GM23338 (cell line): Measurements from ENCODE around the gene MIEN1. TPM values are rescaled to one million over a fixed set of nuclear protein-coding genes. Genes with fewer than 3 reads are reported as not detected.

Source experiments
- EZH2 ChIP-seq: fragments of 200-600 bp; sonication (generic); IDR thresholded peaks from one replicate; pipeline ENCODE4 v1.8.0; 2017; ENCODE audit warnings: antibody characterized with exemption, mild to moderate bottlenecking, low read depth; ENCODE audit not compliant: unreplicated experiment
- POLR2AphosphoS5 ChIP-seq: IDR thresholded peaks from 2 replicates; pipeline ENCODE4 v1.6.1; 2016; ENCODE audit warnings: antibody characterized with exemption, low read depth
- microRNA-seq: library from miRNA; unstranded; fragments of <30 nt; microRNA quantifications from one replicate; pipeline ENCODE4, GENCODE V29; 2017
- polyA plus RNA-seq: library from polyadenylated mRNA; unstranded; fragments of >200 nt; fragmentation: Nextera tagmentation; extraction: Ambion mirVana; gene quantifications from 2 replicates; pipeline ENCODE4 v1.2.1, GENCODE V29; 2016
- small RNA-seq: library from RNA; depleted of rRNA; stranded (forward); fragments of <200 nt; gene quantifications from one replicate; pipeline ENCODE3, GENCODE V24; 2014; ENCODE audit warnings: low replicate concordance
- total RNA-seq: library from RNA; depleted of rRNA; stranded (reverse); fragments of >200 nt; shearing (Covaris generic); gene quantifications from 2 replicates; pipeline ENCODE4 v1.2.3, GENCODE V29; 2014; rRNA removed
- TF ChIP-seq, protein P1 (sequence below): IDR thresholded peaks from one replicate; pipeline ENCODE4 v1.6.1; 2018; ENCODE audit warnings: antibody characterized with exemption; ENCODE audit not compliant: unreplicated experiment

MIEN1 gene
- total and polyA plus RNA-seq, 2 experiments from 2014 or later: 37.1 to 91.8 TPM

DNA sequence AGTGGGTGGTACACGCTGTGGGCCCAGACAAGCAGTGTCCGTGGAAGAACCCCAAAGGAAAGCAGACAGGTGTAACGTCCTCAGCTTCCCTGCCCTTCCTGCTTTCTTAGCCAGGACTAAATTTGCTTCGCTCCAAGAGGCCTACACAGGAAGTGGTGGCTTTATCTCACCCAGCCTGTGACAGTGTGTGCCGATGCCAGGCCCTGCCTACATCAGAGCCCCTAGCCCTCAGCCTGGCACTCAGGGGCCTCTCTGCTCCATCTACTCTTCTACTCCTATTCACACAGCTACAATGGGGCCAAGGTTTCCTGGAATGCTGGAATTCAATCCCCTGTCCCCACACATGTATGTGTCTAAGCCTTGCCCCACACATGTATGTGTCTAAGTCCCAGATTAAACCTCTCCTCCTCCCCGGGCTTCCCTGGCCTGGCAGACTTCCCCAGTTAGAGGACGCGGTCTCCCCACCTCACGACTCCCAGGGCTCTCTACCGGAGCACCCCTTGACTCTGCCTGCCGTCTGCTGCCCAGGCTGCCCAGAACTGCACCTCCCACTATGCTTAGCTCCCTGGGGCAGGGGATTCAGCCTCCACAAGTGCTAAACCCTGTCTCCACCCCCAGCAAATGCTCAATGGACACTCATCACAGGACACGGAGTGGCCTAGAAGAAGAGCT lies 50.7 kb downstream of the MIEN1 start (continued):
- TF ChIP-seq, protein P1, sequence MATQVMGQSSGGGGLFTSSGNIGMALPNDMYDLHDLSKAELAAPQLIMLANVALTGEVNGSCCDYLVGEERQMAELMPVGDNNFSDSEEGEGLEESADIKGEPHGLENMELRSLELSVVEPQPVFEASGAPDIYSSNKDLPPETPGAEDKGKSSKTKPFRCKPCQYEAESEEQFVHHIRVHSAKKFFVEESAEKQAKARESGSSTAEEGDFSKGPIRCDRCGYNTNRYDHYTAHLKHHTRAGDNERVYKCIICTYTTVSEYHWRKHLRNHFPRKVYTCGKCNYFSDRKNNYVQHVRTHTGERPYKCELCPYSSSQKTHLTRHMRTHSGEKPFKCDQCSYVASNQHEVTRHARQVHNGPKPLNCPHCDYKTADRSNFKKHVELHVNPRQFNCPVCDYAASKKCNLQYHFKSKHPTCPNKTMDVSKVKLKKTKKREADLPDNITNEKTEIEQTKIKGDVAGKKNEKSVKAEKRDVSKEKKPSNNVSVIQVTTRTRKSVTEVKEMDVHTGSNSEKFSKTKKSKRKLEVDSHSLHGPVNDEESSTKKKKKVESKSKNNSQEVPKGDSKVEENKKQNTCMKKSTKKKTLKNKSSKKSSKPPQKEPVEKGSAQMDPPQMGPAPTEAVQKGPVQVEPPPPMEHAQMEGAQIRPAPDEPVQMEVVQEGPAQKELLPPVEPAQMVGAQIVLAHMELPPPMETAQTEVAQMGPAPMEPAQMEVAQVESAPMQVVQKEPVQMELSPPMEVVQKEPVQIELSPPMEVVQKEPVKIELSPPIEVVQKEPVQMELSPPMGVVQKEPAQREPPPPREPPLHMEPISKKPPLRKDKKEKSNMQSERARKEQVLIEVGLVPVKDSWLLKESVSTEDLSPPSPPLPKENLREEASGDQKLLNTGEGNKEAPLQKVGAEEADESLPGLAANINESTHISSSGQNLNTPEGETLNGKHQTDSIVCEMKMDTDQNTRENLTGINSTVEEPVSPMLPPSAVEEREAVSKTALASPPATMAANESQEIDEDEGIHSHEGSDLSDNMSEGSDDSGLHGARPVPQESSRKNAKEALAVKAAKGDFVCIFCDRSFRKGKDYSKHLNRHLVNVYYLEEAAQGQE: no peak
- TF ChIP-seq EZH2 (no peak), POLR2AphosphoS5 (no peak)

Small RNA genes within 50 kb of the gene (microRNA-seq; reads per million reads assigned to microRNA genes)
- gene MIR4728: 1.6 reads per million

Small RNA genes within 50 kb of the gene (small RNA-seq; reads per million reads assigned to genes)
- gene MIR4728: not detected

Other genes starting within 250 kb of the MIEN1 start
- not detected in 2 replicates for gene NEUROD2, start 122.6 kb downstream of the MIEN1 start, total RNA-seq
- not detected in 2 replicates for gene NEUROD2, start 122.6 kb downstream of the MIEN1 start, polyA plus RNA-seq
- 1.5 and 3.4 TPM in 2 replicates for gene PPP1R1B, start 103.6 kb downstream of the MIEN1 start, total RNA-seq
- gene PPP1R1B, start 103.6 kb downstream of the MIEN1 start, polyA plus RNA-seq: 3.7 and 5.4 TPM in 2 replicates
- gene STARD3, start 93.4 kb downstream of the MIEN1 start, total RNA-seq: 39.7 and 53.3 TPM in 2 replicates
- gene STARD3, start 93.4 kb downstream of the MIEN1 start, polyA plus RNA-seq: 26.4 and 31.5 TPM in 2 replicates
- 0.74 and 2.1 TPM in 2 replicates for gene TCAP, start 65.2 kb downstream of the MIEN1 start, total RNA-seq
- 0.61 and 0.80 TPM in 2 replicates for gene TCAP, start 65.2 kb downstream of the MIEN1 start, polyA plus RNA-seq
- gene PNMT, start 62.1 kb downstream of the MIEN1 start, total RNA-seq: 1.9 and 2.3 TPM in 2 replicates
- 2.5 and 4.4 TPM in 2 replicates for gene PNMT, start 62.1 kb downstream of the MIEN1 start, polyA plus RNA-seq
- gene PGAP3, start 42.5 kb downstream of the MIEN1 start, total RNA-seq: 10.7 and 12.8 TPM in 2 replicates
- 7.0 and 8.2 TPM in 2 replicates for gene PGAP3, start 42.5 kb downstream of the MIEN1 start, polyA plus RNA-seq
- 193 and 196 TPM in 2 replicates for gene ERBB2, start 30.5 kb downstream of the MIEN1 start, total RNA-seq
- gene ERBB2, start 30.5 kb downstream of the MIEN1 start, polyA plus RNA-seq: 44.9 and 46.2 TPM in 2 replicates
- gene GRB7, start 7.4 kb upstream of the MIEN1 start, total RNA-seq: 23.1 and 28.9 TPM in 2 replicates
- 12.8 and 13.1 TPM in 2 replicates for gene GRB7, start 7.4 kb upstream of the MIEN1 start, polyA plus RNA-seq
- 0.76 and 1.4 TPM in 2 replicates for gene IKZF3, start 133.8 kb upstream of the MIEN1 start, total RNA-seq
- gene IKZF3, start 133.8 kb upstream of the MIEN1 start, polyA plus RNA-seq: 0.05 and 0.11 TPM in 2 replicates
- not detected in 2 replicates for gene ZPBP2, start 137.7 kb upstream of the MIEN1 start, total RNA-seq
- gene ZPBP2, start 137.7 kb upstream of the MIEN1 start, polyA plus RNA-seq: 0.28 TPM in 1 of 2 replicates, not detected in the other
- gene GSDMB, start 188.1 kb upstream of the MIEN1 start, total RNA-seq: 5.4 and 12.6 TPM in 2 replicates
- gene GSDMB, start 188.1 kb upstream of the MIEN1 start, polyA plus RNA-seq: 5.5 and 7.6 TPM in 2 replicates
- 38.5 and 39.2 TPM in 2 replicates for gene ORMDL3, start 197.1 kb upstream of the MIEN1 start, total RNA-seq
- gene ORMDL3, start 197.1 kb upstream of the MIEN1 start, polyA plus RNA-seq: 33.6 and 41.3 TPM in 2 replicates
- 0.24 TPM in 1 of 2 replicates, not detected in the other for gene LRRC3C, start 197.2 kb upstream of the MIEN1 start, total RNA-seq
- gene LRRC3C, start 197.2 kb upstream of the MIEN1 start, polyA plus RNA-seq: not detected in 2 replicates
- 1.0 TPM in 1 of 2 replicates, not detected in the other for gene GSDMA, start 232.5 kb upstream of the MIEN1 start, total RNA-seq
- not detected in 2 replicates for gene GSDMA, start 232.5 kb upstream of the MIEN1 start, polyA plus RNA-seq